NCI-H1092 treated with DMSO at 0.1 percent for 48 hours (cell line): ENCODE measurements around the gene SSC5D.

Source experiments
- DNase-seq: peaks from one replicate; lab custom pipeline; 2025; lab: John Stamatoyannopoulos, UW

The SSC5D gene

DNA sequence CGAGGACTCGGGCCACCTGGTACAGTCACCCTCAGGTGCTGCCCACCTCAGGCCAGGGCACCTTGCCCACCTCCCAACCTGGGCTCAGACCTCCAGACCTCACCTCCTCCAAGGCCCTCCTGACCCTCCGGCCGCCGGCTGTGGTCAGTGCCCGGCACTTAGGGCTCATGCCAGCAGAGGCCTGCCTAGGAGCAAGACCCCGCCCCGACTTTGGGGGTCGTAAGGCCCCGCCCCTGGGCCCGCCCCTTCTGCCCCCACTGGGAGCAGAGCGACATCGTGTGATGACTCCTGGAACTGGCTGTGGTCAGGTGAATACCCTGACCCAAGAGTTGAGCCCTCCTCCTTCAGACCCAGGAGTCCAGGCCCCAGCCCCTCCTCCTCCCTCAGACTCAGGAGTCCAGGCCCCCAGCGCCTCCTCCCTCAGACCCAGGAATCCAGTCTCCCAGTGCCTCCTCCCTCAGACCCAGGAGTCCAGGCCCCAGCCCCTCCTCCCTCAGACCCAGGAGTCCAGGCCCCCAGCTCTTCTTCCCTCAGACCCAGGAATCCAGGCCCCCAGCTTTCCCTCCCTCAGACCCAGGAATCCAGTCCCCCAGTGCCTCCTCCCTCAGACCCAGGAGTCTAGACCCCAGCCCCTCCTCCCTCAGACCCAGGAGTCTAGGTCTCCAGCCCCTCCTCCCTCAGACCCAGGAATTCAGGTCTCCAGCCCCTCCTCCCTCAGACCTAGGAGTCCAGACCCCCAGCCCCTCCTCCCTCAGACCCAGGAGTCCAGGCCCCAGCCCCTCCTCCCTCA, 48.9 kb downstream of the SSC5D start, which contains the start of gene SBK2:
Gene SBK2 (minus strand): TSS at position 183 of the 790 bp plus-strand sequence. CDS start 839 bp downstream, outside the sequence.
- DNase-seq: peak; percentile 16

DNA sequence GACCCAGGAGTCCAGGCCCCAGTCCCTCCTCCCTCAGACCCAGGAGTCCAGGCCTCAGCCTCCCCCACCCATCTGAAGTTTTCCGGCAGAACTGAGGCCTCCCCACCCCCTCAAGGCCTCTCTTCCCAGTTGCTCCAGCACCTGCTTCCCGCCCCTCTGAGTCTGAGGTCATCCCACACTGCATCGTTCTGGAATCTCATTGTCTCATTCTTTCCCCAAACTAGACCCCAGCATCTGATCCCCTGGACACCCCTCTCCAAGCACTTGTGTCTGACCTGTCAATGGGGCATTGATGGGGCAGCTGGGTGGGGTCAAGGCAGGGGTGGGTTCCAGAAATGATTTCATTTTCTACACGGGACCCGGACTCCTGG, 49.5 kb downstream of the SSC5D start:
- no peak for DNase-seq

DNA sequence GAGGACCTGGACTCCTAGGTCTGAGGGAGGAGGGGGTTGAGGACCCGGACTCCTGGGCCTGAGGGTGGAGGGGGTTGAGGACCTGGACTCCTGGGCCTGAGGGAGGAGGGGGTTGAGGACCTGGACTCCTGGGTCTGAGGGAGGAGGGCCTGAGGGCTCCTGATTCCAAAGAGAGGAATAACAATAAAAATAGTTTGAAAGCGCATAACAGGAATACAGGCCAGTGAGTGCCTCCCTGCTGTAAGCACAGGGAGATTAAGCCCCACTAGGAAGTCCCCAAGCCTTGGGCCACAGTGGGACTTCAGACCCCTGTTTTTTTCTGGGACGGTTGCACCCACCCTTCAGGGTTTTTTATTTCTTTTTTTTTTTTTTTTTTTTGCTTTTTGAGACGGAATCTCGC, 49.9 kb downstream of the SSC5D start:
- no peak for DNase-seq

DNA sequence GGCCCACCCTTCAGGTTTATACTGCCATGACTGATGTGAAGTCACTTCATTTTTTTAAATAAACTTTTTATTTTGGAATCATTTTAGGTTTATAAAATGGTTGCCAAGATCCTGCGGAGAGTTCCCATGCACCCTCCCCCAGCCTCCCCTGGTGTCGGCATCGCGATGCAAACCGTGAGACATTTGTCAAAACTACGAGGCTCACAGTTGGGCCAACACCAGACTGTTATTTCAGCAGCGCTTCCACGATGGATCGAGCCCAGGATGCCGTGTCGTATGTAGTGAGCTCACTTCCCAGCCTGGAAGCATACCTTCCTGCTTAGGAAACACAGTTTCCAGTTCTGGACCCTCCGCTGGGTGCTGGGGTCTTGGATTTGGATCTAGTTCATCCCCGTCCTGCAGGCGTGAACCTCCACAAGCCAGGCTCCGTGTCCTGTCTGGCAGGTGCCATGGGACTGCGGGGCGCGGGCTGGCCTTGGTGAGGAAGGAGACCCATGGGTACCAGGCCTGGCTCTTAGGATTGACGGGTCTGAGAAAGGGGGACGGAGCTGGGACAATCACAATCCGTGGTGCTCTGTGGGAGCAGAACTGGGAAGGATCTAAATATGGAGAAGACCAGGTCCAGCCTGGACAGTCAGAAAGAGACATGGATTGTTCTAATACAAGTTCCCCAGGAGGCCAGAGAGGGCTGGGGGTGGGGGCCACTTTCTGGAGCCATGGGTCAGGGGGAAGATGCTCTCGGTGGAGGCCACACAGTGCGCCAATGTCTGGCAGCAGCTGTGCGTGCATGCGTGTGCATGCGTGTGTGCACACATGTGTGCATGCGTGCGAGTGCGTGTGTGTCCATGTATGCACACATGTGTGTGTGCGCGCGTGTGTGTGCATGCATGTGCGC, 51.1 kb downstream of the SSC5D start:
- no peak for DNase-seq

DNA sequence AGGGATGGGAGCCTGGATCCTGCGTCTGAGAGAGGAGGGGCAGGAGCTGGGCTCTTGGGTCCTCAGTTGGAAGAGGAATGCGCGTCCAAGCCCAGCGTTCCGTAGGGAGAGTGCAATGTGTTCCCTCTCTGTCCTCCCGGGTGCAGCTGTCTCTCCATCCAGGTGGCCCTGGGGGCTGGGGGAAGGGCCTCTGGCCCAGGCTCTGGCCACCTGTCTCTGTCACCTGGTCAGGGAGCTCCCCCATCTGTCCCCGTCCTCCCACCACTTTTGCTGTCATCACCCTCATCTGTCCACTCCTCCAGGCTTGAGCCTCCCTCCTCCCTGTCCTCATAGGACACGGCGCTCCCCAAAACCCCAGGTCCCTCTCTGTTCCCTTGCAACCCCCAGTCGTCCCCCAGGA, 52.4 kb downstream of the SSC5D start:
- no peak for DNase-seq

DNA sequence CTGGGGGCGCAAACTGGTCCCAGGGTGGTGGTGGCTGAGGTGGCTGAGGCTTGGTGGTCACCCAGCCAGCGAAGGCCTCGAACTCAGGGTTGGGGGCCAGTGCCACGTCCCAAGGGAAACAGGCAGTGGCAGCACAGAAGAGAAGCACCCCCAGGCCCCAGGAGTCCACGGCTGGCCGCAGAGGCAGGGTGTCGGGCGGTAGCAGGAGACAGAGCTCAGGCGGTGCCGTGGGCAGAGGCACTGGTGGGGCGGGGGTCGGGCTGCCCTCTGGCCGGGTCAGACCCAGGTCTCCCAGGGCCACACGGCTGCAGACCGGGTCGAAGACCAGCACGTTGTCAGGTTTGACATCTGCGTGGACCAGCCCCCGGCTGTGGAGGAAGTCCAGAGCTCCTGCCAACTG, 52.9 kb downstream of the SSC5D start:
- no peak for DNase-seq

DNA sequence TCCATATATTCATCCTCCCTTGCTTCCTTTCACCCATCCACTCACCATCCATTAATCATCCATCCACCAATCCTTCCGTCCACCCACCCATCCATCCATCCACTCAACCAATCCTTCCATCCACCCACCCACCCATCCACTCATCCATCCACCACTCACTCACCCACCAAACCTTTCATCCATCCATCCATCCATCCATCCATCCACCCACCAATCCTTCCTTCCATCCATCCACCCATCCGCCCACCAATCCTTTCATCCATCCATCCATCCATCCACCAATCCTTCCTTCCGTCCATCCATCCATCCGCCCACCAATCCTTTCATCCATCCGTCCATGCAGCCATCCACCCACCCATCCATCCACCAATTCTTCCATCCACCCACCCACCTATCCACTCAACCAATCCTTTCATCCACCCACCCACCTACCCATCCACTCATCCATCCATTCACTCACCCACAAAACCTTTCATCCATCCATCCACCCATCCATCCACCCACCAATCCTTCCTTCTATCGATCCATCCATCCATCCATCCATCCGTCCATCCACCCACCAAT, 54.1 kb downstream of the SSC5D start:
- no peak for DNase-seq

DNA sequence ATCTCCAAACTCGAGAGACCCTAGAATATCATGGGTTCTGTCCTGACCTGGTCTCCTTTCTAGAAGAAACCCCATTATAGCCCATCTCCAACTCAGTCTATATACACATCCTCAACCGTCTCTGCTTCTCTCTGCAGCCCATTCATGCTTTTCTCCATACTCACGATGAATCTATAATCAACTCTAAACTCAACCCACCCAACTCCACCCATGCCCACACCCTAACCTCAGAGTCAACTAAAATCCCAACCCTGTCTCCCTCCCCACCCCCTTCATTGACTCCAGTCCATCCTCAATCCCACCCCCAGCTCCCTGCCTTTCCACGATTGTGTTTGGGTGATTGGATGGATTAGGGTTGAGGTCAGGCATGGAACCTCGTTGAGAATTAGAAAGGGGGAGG, 55.3 kb downstream of the SSC5D start:
- DNase-seq: no peak

DNA sequence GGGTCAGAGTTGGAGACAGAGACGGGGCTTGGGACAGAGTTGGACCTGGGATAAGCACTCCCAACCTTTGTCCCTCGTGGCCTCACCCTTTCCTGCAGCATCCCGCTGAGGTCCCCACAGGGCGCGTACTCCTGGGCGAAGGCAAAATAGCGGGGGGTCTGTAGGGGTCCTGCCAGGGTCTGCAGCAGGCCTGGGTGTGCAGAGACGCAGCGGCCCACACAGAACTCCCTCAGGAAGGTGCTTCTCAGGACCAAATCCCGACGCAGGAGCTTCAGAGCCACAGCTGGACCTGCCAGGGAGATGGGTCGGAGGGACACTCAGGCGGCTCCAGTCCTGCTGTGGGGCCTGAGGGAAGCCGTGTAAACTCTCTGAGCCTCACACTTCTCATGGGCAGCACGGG, 55.8 kb downstream of the SSC5D start:
- no peak for DNase-seq

DNA sequence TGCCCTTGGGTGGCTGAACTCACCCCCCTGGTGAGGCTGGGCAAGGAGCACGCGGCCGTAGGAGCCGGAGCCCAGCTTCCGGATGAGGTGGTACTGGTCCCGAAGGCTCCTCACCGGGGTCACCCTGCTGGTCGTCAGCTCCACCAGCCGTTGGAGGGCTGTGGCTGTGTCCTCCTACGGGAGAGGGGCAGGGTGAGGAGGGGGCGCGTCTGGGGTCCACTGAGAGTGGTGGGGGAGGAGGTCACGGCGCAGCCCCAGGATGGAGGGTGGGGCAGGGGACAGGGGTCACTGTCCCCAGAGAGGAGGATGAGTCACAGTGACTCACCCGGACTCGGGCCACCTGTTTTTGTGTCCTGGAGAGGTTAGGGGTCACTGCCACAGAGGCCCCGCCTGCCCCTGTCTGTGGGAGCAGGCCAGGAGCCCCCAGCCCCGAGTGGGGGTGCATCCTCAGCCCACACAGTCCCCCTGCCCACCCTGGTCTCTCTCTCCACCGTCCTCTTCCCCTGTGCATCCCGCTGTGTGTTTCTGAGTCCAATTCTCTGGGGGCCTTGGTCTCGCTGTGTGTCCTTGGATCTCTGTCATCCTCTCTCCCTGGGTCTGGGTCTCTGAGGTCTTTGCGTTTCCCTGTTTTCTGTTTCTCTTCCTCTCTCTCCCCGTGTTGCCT, 56.7 kb downstream of the SSC5D start:
- DNase-seq: no peak

DNA sequence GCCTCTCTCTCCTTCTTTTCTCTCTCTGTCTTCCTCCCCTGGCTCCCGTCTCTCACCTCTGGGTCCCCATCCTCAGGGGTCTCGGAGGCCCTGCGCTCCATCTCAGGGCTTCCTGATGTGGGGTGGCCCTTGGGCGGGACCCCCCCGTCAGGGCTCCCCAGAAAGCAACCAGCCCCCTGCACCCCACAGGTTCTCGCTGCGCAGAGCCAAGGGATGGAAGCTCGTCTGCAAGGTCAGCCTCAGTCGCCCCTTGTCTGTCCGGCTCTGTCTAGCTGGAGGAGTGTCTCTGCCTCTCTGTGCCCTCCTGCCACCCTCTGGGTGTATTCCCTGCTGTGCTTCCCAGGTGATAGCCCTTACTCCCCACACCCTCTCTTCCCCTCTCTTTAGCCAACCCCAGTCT, 57.2 kb downstream of the SSC5D start, which contains the start of gene SBK3:
Gene SBK3 (minus strand): TSS at position 101 of the 400 bp plus-strand sequence. CDS start 0 bp downstream, at position 101.
- no peak for DNase-seq

DNA sequence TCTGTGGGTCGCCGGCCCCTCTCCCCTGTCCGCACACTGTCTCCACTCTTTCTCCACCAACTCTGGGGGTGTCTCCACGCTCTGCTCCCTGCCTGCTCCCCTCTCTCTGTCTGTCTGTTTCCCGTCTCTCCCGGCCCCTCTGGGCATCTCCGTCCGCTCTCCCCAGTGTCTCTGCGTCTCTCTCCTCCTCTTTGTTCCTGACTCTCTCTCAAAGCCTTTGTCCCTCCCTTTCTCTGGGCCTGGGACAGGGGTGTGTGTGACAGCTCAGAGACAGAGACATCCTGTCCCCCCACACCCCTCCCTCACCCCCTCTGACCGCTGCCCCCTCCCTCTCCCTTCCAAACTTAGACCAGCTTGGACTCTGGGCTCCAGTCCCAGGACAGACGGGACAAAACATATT, 57.8 kb downstream of the SSC5D start:
- DNase-seq: no peak

DNA sequence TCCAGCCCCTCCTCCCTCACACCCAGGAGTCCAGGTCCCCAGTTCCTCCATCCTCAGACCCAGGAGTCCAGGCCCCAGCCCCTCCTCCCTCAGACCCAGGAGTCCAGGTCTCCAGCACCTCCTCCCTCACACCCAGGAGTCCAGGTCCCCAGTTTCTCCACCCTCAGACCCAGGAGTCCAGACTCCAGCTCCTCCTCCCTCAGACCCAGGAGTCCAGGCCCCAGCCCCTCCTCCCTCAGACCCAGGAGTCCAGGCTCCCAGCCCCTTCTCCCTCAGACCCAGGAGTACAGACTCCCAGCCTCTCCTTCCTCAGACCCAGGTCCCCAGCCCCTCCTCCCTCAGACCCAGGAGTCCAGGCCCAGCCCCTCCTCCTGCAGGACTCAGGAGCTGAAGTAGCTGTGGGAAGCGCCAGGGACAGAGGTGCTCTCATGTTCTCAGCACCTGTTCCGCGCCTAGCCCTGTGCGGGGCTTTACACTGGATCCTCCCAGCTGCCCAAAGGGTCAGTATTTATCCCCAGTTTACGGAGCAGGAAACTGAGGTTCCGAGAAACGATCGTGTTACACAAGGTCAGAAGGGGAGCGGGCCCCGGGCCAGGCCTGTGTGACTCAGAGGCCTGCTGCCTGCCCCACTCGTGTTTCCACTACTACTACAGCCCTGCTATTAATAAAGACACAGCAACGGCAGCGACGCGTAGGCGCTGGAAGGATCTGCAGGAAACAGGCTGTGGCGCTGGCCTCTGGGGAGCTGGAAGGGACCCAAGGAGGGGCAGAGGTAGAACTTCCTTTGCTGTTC, 58.8 kb downstream of the SSC5D start:
- DNase-seq: no peak

DNA sequence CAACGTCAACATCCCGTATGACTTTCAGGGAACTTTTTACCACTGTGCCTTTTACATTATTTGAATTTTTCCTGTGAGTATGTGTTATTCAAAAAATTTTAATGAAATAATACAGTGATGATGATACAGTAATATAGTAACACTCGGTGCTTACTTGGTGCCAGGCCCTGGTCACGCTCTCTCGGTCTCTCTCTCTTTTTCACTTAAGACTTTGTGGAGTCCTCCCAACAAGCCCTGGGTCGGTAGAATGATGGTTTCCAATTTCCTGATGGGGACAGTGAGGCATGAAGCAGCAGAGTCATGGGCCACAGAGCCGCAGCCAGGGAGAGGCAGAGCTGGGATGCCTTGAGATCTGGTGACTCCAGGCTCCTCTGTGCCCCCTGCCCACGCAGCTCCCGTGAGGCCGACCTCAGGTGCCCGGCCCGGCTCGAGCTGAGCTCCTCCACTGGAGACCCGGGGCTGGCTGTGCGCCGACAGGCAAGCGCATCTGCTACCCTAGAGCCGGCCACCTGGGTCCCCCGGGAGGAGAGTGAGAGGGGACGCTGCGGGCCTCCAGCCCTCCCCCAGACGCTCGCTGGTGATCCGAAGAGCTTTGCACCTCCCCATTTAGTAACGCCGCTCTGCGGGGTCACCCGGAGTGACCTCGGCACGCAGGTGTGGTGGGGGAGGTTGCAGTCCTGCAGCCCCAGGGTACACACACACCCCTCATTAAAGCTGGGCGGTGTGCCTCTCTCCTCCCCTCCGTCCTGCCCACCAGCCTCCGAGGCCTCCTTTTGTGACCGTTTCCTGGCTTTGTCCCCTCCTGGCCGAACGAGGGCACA, 61.5 kb downstream of the SSC5D start:
- DNase-seq: peak; percentile 57

DNA sequence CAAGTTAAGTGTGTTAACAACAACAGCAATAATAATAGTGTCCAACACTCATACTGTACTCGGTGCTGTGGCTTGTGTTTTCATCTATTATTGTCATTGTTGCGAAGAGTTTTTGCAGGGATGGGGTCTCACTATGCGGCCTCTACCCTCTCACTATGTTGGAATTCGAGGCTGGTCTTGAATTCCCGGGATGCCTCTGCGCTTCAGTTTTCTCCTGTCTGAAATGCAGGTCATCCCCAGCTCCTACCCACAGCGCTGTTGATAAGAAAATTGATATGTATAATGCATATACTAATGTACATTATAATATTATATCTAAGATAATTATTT, 62.0 kb downstream of the SSC5D start:
- no peak for DNase-seq

DNA sequence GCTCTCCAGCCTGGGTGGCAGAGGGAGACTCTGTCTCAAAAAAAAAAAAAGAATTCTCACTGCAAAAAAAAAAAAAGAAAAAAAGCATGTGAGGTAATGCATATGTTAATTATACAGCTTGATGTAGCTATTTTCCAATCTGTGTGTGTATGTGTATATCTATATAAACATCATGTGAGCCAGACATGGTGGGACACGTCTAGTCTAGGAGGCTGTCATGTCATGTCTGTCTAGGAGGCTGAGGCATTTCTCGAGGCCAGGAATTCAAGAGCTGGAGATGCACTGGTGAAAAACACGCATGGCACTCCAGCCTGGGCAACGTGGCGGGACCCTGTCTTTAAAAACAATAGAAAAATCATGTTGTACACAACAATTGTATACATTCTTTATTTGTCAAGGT, 64.0 kb downstream of the SSC5D start:
- DNase-seq: no peak

DNA sequence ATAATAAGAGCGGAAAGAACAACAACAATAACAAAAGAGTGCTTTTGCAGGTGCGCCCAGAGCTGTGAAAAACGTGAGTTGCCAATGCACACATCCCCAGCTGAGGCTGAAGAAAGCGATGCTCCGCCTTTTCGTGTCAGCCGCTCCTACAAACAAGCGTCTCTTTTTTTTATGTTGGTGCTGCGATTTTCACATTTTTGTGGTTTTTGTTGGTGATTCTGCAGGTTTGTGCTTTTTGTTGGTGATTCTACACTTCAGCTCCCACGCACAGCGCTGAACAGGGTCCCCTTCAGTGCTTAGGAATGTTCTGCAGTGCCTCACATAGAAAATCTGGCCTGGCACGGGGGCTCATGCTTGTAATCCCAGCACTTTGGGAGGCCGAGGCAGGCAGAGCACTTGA, 64.4 kb downstream of the SSC5D start:
- DNase-seq: no peak

DNA sequence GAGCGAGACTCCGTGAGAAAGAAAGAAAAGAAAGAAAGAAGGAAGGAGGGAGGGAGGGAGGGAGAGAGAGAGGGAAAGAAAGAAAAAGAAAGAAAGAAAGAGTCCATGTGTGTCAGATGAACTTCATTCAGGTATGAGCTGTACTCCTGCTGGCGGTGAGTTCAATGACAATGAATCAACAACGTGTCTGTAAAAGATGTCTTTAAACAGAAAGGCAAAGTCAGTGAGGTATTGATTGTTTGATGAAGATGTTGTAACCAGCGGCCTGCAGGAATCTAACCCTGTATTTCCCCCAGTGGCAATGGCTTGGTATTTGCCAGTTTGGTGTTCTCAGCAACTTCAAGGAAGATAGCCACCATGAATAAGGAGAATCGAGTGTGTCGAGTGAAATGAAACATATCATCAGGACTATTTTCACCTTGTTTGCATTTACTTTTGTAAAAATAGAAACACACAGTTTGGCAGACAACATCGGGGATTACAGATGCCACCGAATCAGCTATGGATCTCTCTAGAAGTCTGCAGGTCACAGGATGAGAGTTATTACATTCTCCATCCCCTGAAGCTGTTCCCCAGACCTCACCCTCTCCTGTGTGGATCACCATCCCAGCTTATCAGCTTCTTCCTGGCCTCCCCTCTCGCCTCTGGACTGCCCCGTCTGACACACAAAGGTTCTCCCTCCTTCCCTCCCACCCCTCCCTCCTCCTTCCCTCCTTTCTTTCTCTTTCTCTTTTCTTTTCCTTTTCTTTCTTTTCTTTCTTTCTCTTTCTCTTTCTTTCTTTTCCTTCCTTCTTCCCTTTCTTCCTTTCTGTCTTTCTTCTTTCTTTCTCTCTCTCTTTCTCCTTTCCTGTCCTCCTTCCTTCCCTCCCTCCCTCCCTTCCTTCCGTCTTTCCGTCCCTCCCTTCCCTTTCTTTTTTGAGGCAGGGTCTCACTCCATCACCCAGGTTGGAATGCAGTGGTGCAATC, 65.3 kb downstream of the SSC5D start:
- no peak for DNase-seq

DNA sequence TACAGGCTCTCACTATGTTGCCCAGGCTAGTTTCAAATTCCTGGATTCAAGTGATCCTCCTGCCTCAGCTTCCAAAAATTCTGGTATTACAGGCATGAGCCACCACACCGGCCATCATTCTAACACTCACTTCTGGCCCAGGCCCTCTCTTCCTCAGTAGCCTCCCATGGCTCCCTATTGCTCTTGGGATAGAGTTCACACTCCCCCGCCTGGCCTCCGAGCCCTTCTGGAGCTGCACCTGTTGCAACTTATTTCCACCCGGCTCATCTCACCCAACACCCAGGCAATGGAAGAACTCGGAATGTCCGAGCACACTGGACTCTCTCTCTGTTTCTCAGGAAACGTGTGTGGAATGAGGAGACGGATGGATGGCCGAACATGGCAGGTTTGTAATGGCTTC, 66.1 kb downstream of the SSC5D start:
- DNase-seq: no peak
